ENCODE results near the gene IQSEC3.
"Not testable (repeated sequence)": the region's sequence is repeated elsewhere in the genome, so short reads cannot be mapped to it uniquely, and the experiment has no call there.

IQSEC3 gene

GRCh38 chr12:45235-45990 is 21.2 kb upstream of the IQSEC3 start:
- not testable (repeated sequence) for H3K4me3 ChIP-seq (ENCODE audit: low read depth, low read length)

GRCh38 chr12:45991-46358 is 20.6 kb upstream of the IQSEC3 start:
- not testable (repeated sequence) for H3K4me3 ChIP-seq (ENCODE audit: low read depth, low read length)

GRCh38 chr12:46542-46941 is 20.0 kb upstream of the IQSEC3 start:
- H3K4me3 ChIP-seq (ENCODE audit: low read depth, low read length) = not testable (repeated sequence)

GRCh38 chr12:47699-48226 is 18.8 kb upstream of the IQSEC3 start:
- not testable (repeated sequence) for H3K4me3 ChIP-seq (ENCODE audit: low read depth, low read length)

- not testable (repeated sequence) for H3K4me3 ChIP-seq (ENCODE audit: low read depth, low read length)
Observed at GRCh38 chr12:49149-49548, 17.4 kb upstream of the IQSEC3 start.

GRCh38 chr12:51087-51486 is 15.5 kb upstream of the IQSEC3 start:
- H3K4me3 ChIP-seq (ENCODE audit: low read depth, low read length) = not testable (repeated sequence)

GRCh38 chr12:51962-52361 is 14.6 kb upstream of the IQSEC3 start:
- H3K4me3 ChIP-seq (ENCODE audit: low read depth, low read length) = not testable (repeated sequence)

- H3K4me3 ChIP-seq (ENCODE audit: low read depth, low read length) = not testable (repeated sequence)
Observed at GRCh38 chr12:52902-53734, 13.4 kb upstream of the IQSEC3 start.

GRCh38 chr12:53735-54730 is 12.5 kb upstream of the IQSEC3 start:
- no peak overlapping the region for H3K4me3 ChIP-seq (ENCODE audit: low read depth, low read length)
- no peak for TF ChIP-seq CTCF (IDR thresholded peaks at IDR 0.05; ENCODE audit: low read depth, low read length)

GRCh38 chr12:54750-55535 is 11.6 kb upstream of the IQSEC3 start:
- no peak for TF ChIP-seq CTCF (IDR thresholded peaks at IDR 0.05; ENCODE audit: low read depth, low read length)
- no peak overlapping the region for H3K4me3 ChIP-seq (ENCODE audit: low read depth, low read length)

- no peak for TF ChIP-seq CTCF (IDR thresholded peaks at IDR 0.05; ENCODE audit: low read depth, low read length)
- no peak overlapping the region for H3K4me3 ChIP-seq (ENCODE audit: low read depth, low read length)
Observed at GRCh38 chr12:56683-57346, 9.8 kb upstream of the IQSEC3 start.

Data from WI38 (cell line).